Activated CD8-positive, alpha-beta T cell treated with anti-CD3 and anti-CD28 coated beads, Interleukin-2, amount 10 ng/mL, durations not matched to agents 7 days and 5 days (primary cell): ENCODE measurements around the gene PBX3. TPM values are rescaled to one million over a fixed set of nuclear protein-coding genes. Genes with fewer than 3 reads are reported as not detected.
"Not testable (repeated sequence)": the region's sequence is repeated elsewhere in the genome, so short reads cannot be mapped to it uniquely, and the experiment has no call there.

Experiments used
- ATAC-seq: fragments of 150-1000 bp; cut with Tn5 transposase; one replicate; pipeline ENCODE4 v1.10.0; 2021; ENCODE audit warnings: moderate library complexity
- CTCF ChIA-PET: fragments of 350-600 bp; sonication (Branson Sonifier 250); formaldehyde crosslinking; loops from one replicate; lab custom pipeline; 2021; ENCODE audit warnings: antibody characterized with exemption; lab: Charles Lee
- POLR2A ChIA-PET: fragments of 350-600 bp; sonication (Branson Sonifier 250); formaldehyde crosslinking; loops from one replicate; lab custom pipeline; 2021; ENCODE audit warnings: antibody characterized with exemption; lab: Charles Lee
- DNase-seq: peaks from one replicate; pipeline ENCODE4 v3.0.0-alpha.2; 2020
- H3K27ac Mint-ChIP-seq: one replicate; pipeline ENCODE4 v1.8.0; 2021; ENCODE audit warnings: mild to moderate bottlenecking, mixed read lengths
- H3K27me3 Mint-ChIP-seq: one replicate; pipeline ENCODE4 v1.8.0; 2021; ENCODE audit warnings: low read depth, mixed read lengths
- H3K36me3 Mint-ChIP-seq: one replicate; pipeline ENCODE4 v1.8.0; 2021; ENCODE audit warnings: low read depth, mixed read lengths
- H3K4me1 Mint-ChIP-seq: one replicate; pipeline ENCODE4 v1.8.0; 2021; ENCODE audit warnings: low read depth, mixed read lengths
- H3K4me3 Mint-ChIP-seq: one replicate; pipeline ENCODE4 v1.8.0; 2021; ENCODE audit warnings: mild to moderate bottlenecking, mixed read lengths
- H3K9me3 Mint-ChIP-seq: one replicate; pipeline ENCODE4 v1.8.0; 2022; ENCODE audit warnings: mixed read lengths; ENCODE audit not compliant: insufficient read depth
- total RNA-seq, 2 experiments: library from RNA; stranded (reverse); gene quantifications; one replicate each; pipeline ENCODE4 v1.2.3, GENCODE V29; 2021

PBX3 gene
- total RNA-seq, 2 experiments from 2014 or later, result 22.0 to 24.4 TPM

DNA sequence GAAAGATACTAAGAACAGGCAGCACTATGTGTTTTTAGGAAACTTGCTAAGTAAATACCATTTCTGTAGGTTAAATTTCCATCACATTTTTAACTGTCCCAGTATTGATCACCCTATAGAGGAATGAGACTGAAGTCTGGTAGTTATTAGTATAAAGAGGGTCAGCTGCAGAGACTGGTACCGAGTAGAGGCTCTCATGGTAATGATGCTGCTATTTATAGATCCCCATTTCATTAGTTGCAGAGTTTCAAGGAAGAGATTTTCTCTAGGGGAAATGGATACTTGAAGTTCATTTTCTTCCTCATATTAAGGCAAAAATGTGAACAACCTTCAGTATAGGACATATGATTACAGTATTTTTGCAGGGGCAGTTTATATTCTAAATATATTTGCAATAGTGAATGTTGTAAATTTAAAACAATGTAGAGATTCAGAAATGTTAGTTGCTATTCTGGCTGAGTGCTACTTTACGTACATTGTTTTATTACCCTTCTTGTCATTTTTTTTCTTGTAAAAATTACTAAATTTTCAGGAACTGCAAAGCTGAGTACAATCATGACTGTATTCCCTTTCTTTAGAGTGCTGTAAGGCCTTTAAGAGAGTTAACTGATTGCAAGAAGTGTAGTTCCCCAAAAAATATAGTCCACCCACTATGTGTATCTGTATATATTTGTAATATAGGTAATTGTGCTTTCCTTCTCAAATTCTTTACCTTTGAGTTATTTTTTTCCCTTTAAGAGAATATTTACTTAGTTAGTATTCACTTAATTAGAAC is 14.7 kb downstream of the PBX3 start:
- no peak overlapping the region for H3K4me3 Mint-ChIP-seq
- no peaks in the 10 kb centered on the region for H3K27me3 Mint-ChIP-seq
- H3K4me1 Mint-ChIP-seq, result peaks cover 11% of the 10 kb centered on the region
- H3K27ac Mint-ChIP-seq, result no peak overlapping the region
- CTCF ChIA-PET, result no interaction called here
- DNase-seq, result no peak
- POLR2A ChIA-PET, result interaction anchor here (0.5 to 0.6 kb wide), 2 partner anchors 51 to 814 kb away, joined by 3 read pairs; no protein-coding TSS in a partner anchor
- ATAC-seq, result no peak
- H3K9me3 Mint-ChIP-seq, result no peaks in the 10 kb centered on the region
- H3K36me3 Mint-ChIP-seq, result no peaks in the 10 kb centered on the region

DNA sequence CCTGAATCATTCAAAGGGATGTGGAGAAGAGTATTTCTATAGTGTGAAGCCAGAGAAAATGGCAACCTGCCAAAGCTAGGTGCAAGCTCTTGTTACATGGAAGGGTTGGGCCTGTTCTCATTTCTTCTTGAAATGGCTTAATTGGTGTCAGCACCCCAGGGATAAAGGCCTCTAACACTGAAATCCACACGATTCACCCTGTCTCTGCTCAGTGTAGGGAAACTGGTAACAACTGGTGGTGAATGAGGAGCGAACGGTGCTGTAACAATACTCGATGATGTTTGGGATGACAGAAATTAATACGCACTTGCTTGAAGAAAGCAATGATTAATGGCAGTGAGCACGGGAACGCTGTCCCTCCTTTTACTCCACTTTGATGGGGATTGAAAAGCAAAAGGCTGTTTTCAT is 16.2 kb downstream of the PBX3 start:
- Mint-ChIP-seq H3K4me1 (peaks cover 15% of the 10 kb centered on the region), H3K9me3 (no peaks in the 10 kb centered on the region), H3K36me3 (no peaks in the 10 kb centered on the region), H3K27ac (no peak overlapping the region), H3K27me3 (no peaks in the 10 kb centered on the region), H3K4me3 (no peak overlapping the region)
- ATAC-seq (no peak), DNase-seq (no peak)
- CTCF ChIA-PET, result no interaction called here
- POLR2A ChIA-PET, result no interaction called here

DNA sequence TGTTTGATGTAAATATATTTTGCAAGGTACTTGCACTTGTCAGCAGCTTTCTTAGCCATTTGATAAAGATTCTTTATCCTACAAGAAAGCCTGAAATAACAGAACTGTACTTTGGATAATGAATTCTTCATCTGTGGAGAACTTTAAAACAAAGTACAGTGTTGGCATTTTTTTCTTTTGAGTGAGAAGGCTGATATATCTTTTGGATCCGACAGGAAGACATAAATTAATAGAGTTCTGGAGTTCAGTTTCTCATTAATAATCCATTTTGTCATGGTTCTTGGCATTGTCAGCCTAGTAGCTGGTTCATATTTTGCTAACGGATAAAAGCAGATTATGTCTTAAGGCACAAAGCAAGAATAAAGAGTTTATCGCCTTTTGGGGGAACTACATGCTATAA is 17.0 kb downstream of the PBX3 start:
- peaks cover 11% of the 10 kb centered on the region for H3K4me1 Mint-ChIP-seq
- H3K4me3 Mint-ChIP-seq, result no peak overlapping the region
- POLR2A ChIA-PET, result no interaction called here
- no peaks in the 10 kb centered on the region for H3K27me3 Mint-ChIP-seq
- no peaks in the 10 kb centered on the region for H3K9me3 Mint-ChIP-seq
- H3K36me3 Mint-ChIP-seq, result no peaks in the 10 kb centered on the region
- no peak overlapping the region for H3K27ac Mint-ChIP-seq
- CTCF ChIA-PET, result interaction anchor here (0.7 kb wide), 2 partner anchors 16 to 570 kb away, joined by 3 read pairs; no protein-coding TSS in a partner anchor
- ATAC-seq (no peak), DNase-seq (no peak)

DNA sequence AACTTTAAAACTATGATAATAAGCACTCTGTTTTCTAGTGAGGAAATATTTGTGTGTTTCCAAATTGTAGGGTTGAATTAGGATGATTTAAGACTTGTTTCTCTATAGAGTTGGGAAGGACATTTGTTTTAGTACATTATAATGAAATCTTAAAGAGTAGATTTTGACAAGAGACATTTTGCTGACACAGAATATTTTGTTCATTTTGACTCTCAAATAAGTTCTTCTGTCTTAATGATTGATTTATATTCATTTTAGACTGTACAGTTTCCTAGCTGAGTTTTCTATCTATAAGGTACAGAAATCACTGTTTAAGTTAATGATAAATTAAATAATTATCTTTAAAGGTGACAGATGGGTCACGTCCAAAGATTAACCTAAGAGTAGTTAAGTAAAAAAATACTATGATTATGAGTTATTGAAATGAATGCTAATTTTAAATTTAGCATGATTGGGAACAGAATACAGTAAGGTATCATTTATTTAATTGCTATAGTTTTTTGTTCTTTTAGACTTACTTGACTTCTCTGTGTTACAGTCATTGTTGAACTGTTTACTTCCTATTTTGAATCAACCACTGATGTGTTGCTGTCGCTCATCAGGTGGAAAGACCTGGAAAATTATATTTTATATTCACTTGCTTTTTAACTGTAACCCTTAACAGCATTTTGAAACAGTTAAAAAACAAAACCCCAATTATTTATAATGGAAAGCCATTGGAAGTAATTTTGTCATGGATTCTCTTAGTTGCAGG is 19.5 kb downstream of the PBX3 start:
- DNase-seq (no peak), ATAC-seq (no peak)
- Mint-ChIP-seq H3K4me3 (no peak overlapping the region), H3K27ac (no peak overlapping the region), H3K27me3 (no peaks in the 10 kb centered on the region), H3K36me3 (no peaks in the 10 kb centered on the region), H3K4me1 (peaks cover 6% of the 10 kb centered on the region), H3K9me3 (no peaks in the 10 kb centered on the region)
- ChIA-PET CTCF (no interaction called here), POLR2A (no interaction called here)

DNA sequence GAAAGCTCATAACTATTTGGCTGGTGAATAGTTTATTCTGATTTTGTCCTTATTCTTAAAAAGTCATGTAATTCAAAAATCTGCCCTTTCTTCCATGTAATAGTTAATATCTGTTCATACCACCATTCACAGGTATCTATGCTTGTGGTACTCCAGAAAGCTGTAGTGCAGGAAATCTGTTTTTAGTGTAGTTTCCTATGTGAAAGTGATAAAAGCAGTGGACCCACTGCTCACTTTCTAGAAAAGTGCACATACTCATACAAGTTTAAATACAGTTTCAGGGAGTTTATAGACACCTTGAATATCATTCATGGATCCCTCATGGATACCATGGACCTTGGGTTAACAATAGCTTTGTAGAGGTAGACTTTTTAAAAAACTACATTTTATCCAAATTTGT is 20.2 kb downstream of the PBX3 start:
- ATAC-seq (no peak), DNase-seq (no peak)
- Mint-ChIP-seq H3K4me3 (no peak overlapping the region), H3K9me3 (no peaks in the 10 kb centered on the region), H3K4me1 (peaks cover 6% of the 10 kb centered on the region), H3K27ac (no peak overlapping the region), H3K27me3 (no peaks in the 10 kb centered on the region), H3K36me3 (no peaks in the 10 kb centered on the region)
- CTCF ChIA-PET, result no interaction called here
- POLR2A ChIA-PET, result no interaction called here

DNA sequence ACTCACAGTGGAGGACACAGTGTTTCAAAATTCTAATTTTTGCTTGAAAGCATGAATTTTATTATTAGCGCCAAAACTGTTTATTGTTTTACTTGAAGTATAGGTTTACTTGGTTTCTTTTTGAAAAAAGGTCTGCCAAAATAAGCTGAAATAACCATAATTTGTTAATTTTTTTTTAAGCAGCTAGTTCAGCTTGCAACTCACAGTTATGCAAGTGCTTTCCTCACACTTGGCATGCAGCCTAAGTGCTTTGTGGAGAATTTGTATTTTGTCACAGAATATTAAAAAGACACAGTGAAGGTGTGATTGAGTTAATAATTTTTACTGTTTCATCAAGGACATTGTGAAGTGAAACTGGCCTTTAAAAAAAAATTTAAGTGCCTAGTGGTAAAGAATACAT is 21.6 kb downstream of the PBX3 start:
- H3K27ac Mint-ChIP-seq, result no peak overlapping the region
- DNase-seq (no peak), ATAC-seq (no peak)
- H3K36me3 Mint-ChIP-seq, result no peaks in the 10 kb centered on the region
- H3K9me3 Mint-ChIP-seq, result no peaks in the 10 kb centered on the region
- no peaks in the 10 kb centered on the region for H3K27me3 Mint-ChIP-seq
- H3K4me3 Mint-ChIP-seq, result no peak overlapping the region
- CTCF ChIA-PET, result interaction anchor here (0.7 kb wide), 1 partner anchor 477 kb away, joined by 3 read pairs; no protein-coding TSS in a partner anchor
- H3K4me1 Mint-ChIP-seq, result peaks cover 7% of the 10 kb centered on the region
- POLR2A ChIA-PET, result no interaction called here

DNA sequence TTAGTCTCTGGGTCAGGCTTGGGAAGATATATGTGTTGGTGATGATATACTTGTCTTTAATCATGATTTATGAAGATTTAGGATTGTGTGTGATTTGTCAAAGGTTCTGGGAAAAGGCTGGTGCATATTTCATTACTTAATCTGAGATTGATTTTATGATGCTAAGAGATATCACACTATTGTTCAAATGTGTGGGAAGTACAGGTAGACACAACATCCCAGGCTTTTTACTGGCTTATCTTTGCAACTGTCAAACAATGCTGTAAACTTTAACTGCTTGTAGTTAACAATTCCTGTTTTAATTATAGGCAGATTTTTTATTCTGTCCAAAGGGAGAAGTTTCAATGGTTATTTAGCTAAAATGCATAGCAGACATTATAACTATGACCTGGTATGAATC is 23.9 kb downstream of the PBX3 start:
- ChIA-PET POLR2A (no interaction called here), CTCF (no interaction called here)
- no peaks in the 10 kb centered on the region for H3K9me3 Mint-ChIP-seq
- ATAC-seq, result no peak
- peaks cover 4% of the 10 kb centered on the region for H3K36me3 Mint-ChIP-seq
- no peak overlapping the region for H3K4me3 Mint-ChIP-seq
- H3K27ac Mint-ChIP-seq, result no peak overlapping the region
- peaks cover 9% of the 10 kb centered on the region for H3K4me1 Mint-ChIP-seq
- no peaks in the 10 kb centered on the region for H3K27me3 Mint-ChIP-seq
- no peak for DNase-seq

DNA sequence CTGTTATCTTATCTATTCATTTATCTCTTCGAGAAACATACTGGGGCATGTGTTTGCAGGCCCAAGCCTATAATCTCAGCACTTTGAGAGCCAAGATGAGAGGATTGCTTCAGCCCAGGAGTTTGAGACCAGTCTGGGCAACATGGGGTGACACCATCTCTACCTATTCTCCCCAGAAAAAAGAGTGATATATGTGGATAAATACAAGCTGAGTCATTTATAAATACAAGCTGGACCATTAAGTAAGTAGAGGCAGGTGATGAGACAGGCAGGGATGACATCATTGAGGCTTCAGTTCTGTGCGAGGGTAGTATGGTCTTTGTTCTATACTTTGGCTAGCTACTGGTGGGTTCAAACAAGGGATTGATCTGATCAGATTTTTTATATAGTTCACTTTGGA is 25.6 kb downstream of the PBX3 start:
- peaks cover 6% of the 10 kb centered on the region for H3K36me3 Mint-ChIP-seq
- no peak for DNase-seq
- ChIA-PET CTCF (no interaction called here), POLR2A (no interaction called here)
- H3K4me3 Mint-ChIP-seq, result no peak overlapping the region
- H3K27me3 Mint-ChIP-seq, result no peaks in the 10 kb centered on the region
- H3K27ac Mint-ChIP-seq, result no peak overlapping the region
- H3K9me3 Mint-ChIP-seq, result no peaks in the 10 kb centered on the region
- peaks cover 3% of the 10 kb centered on the region for H3K4me1 Mint-ChIP-seq
- ATAC-seq, result no peak

DNA sequence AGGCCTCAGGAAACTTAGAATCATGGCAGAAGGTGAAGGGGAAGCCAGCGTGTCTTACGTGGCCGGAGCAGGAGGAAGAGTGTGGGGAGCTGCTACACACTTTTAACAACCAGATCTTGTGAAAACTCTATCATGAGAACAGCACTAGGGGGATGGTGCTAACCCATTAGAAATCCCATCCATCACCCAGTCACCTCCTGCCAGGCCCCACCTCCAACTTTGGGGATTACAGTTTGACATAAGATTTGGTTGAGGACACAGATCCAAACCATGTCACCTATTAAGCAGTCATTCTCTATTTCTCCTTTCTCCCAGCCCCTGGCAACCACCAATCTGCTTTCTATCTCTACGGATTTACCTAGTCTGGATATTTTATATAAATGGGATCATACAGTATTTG is 26.9 kb downstream of the PBX3 start:
- DNase-seq (no peak), ATAC-seq (no peak)
- peaks cover 6% of the 10 kb centered on the region for H3K36me3 Mint-ChIP-seq
- H3K27me3 Mint-ChIP-seq, result no peaks in the 10 kb centered on the region
- H3K4me3 Mint-ChIP-seq, result no peak overlapping the region
- no peaks in the 10 kb centered on the region for H3K9me3 Mint-ChIP-seq
- H3K4me1 Mint-ChIP-seq, result peaks cover 3% of the 10 kb centered on the region
- ChIA-PET POLR2A (no interaction called here), CTCF (no interaction called here)
- no peak overlapping the region for H3K27ac Mint-ChIP-seq

DNA sequence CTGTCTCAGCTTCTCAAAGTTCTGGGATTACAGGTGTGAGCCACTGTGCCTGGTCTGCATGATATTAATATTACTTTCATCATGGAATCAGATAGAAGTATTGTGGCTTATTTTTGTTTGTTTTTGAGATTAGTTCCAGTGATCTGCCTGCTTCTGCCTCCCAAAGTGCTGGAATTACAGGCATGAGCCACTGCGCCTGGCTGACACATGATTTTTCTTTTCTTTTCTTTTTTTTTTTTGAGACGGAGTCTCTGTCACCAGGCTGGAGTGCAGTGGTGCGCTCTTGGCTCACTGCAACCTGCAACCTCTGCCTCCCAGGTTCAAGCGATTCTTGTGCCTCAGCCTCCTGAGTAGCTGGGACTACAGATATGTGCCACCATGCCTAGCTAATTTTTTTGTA is 29.6 kb downstream of the PBX3 start:
- H3K4me1 Mint-ChIP-seq, H3K4me3 Mint-ChIP-seq, CTCF ChIA-PET, DNase-seq, H3K36me3 Mint-ChIP-seq, POLR2A ChIA-PET, H3K27ac Mint-ChIP-seq, ATAC-seq, H3K27me3 Mint-ChIP-seq, H3K9me3 Mint-ChIP-seq: not testable (repeated sequence)

DNA sequence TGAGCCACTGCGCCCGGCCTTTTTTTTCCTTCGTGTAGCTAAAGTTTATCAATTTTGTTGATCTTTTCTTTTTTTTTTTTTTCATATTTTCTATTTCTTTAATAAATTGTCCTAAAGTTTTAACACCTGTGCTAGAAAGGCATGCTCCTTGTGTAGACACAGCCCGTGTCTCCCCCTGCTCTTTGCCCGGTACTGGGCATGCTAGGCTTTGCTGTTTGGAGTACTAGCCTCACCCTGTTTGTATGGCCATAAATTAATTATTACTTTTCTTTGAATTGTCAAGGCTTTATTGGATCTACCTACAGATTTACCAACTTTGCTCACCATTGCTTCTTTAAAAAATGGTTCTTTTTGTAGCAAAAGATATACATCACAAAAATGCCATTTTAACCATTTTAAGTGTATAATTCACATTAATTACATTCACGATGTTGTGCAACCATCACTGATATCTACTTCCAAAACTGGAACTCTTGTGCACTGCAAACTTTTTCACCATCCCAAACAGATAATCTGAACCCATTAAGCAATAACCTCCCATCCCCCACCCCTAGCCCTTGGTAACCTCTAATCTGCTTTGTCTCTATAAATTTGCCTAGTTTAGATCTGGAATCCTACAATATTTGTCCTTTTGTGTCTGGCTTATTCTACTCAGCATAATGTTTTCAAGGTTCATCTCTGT is 31.5 kb downstream of the PBX3 start:
- H3K36me3 Mint-ChIP-seq, H3K4me3 Mint-ChIP-seq, H3K4me1 Mint-ChIP-seq, POLR2A ChIA-PET, H3K27me3 Mint-ChIP-seq, CTCF ChIA-PET, H3K9me3 Mint-ChIP-seq, H3K27ac Mint-ChIP-seq, ATAC-seq, DNase-seq: not testable (repeated sequence)

DNA sequence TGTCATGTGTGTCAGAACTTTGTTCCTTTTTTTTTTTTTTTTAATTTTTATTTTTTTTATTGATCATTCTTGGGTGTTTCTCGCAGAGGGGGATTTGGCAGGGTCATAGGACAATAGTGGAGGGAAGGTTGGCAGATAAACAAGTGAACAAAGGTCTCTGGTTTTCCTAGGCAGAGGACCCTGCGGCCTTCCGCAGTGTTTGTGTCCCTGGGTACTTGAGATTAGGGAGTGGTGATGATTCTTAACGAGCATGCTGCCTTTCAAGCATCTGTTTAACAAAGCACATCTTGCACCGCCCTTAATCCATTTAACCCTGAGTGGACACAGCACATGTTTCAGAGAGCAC is 32.0 kb downstream of the PBX3 start:
- H3K9me3 Mint-ChIP-seq, H3K27ac Mint-ChIP-seq, CTCF ChIA-PET: not testable (repeated sequence)

More for the DNA sequence above, 32.0 kb downstream of the PBX3 start:
- POLR2A ChIA-PET, DNase-seq, H3K4me3 Mint-ChIP-seq, H3K4me1 Mint-ChIP-seq, H3K36me3 Mint-ChIP-seq, ATAC-seq, H3K27me3 Mint-ChIP-seq: not testable (repeated sequence)
